ENCODE results near the gene SLC35A4.
"Not testable (repeated sequence)": the region's sequence is repeated elsewhere in the genome, so short reads cannot be mapped to it uniquely, and the experiment has no call there.

SLC35A4 gene

GRCh38 chr5:140558542-140558941 is 6.1 kb upstream of the SLC35A4 start:
- no peak for DNase-seq

- no peak for DNase-seq
These were observed 4.4 kb upstream of the SLC35A4 start for GRCh38 chr5:140560227-140560626.

- DNase-seq, result no peak
These were observed 2.7 kb upstream of the SLC35A4 start for GRCh38 chr5:140561753-140562523.

- DNase-seq, result no peak
These were observed 1.0 kb upstream of the SLC35A4 start for GRCh38 chr5:140563596-140563995.

GRCh38 chr5:140565024-140565779 is 574 bp downstream of the SLC35A4 start:
- no peak for DNase-seq

GRCh38 chr5:140565780-140566095 is 1.1 kb downstream of the SLC35A4 start:
- DNase-seq, result no peak

GRCh38 chr5:140566665-140567064 is 2.0 kb downstream of the SLC35A4 start:
- DNase-seq, result no peak

GRCh38 chr5:140567136-140567818 is 2.6 kb downstream of the SLC35A4 start:
- no peak for DNase-seq

GRCh38 chr5:140567871-140568270 is 3.2 kb downstream of the SLC35A4 start:
- DNase-seq, result no peak

- DNase-seq, result no peak
These were observed 3.9 kb downstream of the SLC35A4 start for GRCh38 chr5:140568443-140569063.

- DNase-seq, result no peak
These were observed 4.6 kb downstream of the SLC35A4 start for GRCh38 chr5:140569197-140569596.

- no peak for DNase-seq
These were observed 5.4 kb downstream of the SLC35A4 start for GRCh38 chr5:140570058-140570457.

GRCh38 chr5:140570488-140570887 is 5.9 kb downstream of the SLC35A4 start:
- DNase-seq, result no peak

GRCh38 chr5:140571105-140571504 is 6.5 kb downstream of the SLC35A4 start:
- no peak for DNase-seq

- no peak for DNase-seq
These were observed 9.1 kb downstream of the SLC35A4 start for GRCh38 chr5:140573683-140574082.

- DNase-seq, result no peak
These were observed 9.5 kb downstream of the SLC35A4 start for GRCh38 chr5:140574165-140574564.

GRCh38 chr5:140575309-140575708 is 10.7 kb downstream of the SLC35A4 start:
- DNase-seq, result peak; percentile 56

GRCh38 chr5:140576776-140577201 is 12.2 kb downstream of the SLC35A4 start:
- DNase-seq, result no peak

- DNase-seq, result not testable (repeated sequence)
These were observed 14.6 kb downstream of the SLC35A4 start for GRCh38 chr5:140579188-140579747.

GRCh38 chr5:140587495-140587894 is 22.9 kb downstream of the SLC35A4 start:
- DNase-seq, result no peak

GRCh38 chr5:140588311-140589070 is 23.9 kb downstream of the SLC35A4 start:
- DNase-seq, result no peak

GRCh38 chr5:140590861-140591260 is 26.2 kb downstream of the SLC35A4 start:
- DNase-seq, result no peak

Measured in CD4-positive, alpha-beta T cell treated with Interferon gamma for 1 hour (primary cell).